Peyer's patch (tissue), 4 donors: ENCODE measurements around the gene ASXL3.

Experiments used
- CTCF ChIP-seq, 6 experiments: fragments of 450-650 bp in 4 of 6; fragments of 200-600 bp in 2 of 6; sonication (generic) in 1 of 6; IDR thresholded peaks; one replicate each; pipeline ENCODE4 v1.5.1; 2017 to 2019; ENCODE audit warnings: antibody characterized with exemption in 6 of 6, mild to moderate bottlenecking in 3 of 6, moderate library complexity in 1 of 6
- POLR2A ChIP-seq, 2 donors: fragments of 450-650 bp; IDR thresholded peaks; one replicate each; pipeline ENCODE4 v1.5.1; 2017; ENCODE audit warnings: antibody characterized with exemption in 2 of 2, mild to moderate bottlenecking in 2 of 2, moderate library complexity in 2 of 2

- TF ChIP-seq POLR2A (IDR thresholded peaks at IDR 0.05) = no peak
- no peak for TF ChIP-seq CTCF (IDR thresholded peaks at IDR 0.05)
Observed at GRCh38 chr18:33571998-33572787, 5.8 kb upstream of the ASXL3 start.
